ENCODE data around the gene NXPH4. TPM values are rescaled to one million over a fixed set of nuclear protein-coding genes. Genes with fewer than 3 reads are reported as not detected.

The NXPH4 gene
- total RNA-seq, 1 experiment from 2014 or later: 20.0 TPM

DNA sequence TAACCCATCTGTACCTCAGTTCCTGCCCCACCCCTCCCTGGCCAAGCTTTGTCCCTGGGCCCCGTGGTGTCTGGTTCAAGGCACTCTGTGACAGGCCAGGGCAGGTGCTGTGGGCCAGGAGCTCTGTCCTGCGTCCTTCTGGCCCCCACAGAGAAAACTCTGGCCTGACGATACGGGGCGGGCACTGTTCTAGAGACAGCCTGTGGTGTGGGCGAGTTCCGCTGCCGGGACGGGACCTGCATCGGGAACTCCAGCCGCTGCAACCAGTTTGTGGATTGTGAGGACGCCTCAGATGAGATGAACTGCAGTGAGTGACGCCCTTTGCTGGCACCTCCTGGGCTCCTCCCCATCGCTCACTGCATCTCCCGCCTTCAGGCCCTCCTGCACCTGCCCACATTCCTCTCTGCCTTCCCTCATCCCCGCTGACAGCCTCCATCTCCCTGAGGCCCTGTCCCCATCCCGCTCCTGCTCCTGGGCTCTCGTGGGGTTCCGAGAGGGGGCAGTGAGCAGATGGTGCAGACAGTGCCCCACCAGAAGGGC lies 22.8 kb upstream of the NXPH4 start (continued):
- TF ChIP-seq, protein P1, sequence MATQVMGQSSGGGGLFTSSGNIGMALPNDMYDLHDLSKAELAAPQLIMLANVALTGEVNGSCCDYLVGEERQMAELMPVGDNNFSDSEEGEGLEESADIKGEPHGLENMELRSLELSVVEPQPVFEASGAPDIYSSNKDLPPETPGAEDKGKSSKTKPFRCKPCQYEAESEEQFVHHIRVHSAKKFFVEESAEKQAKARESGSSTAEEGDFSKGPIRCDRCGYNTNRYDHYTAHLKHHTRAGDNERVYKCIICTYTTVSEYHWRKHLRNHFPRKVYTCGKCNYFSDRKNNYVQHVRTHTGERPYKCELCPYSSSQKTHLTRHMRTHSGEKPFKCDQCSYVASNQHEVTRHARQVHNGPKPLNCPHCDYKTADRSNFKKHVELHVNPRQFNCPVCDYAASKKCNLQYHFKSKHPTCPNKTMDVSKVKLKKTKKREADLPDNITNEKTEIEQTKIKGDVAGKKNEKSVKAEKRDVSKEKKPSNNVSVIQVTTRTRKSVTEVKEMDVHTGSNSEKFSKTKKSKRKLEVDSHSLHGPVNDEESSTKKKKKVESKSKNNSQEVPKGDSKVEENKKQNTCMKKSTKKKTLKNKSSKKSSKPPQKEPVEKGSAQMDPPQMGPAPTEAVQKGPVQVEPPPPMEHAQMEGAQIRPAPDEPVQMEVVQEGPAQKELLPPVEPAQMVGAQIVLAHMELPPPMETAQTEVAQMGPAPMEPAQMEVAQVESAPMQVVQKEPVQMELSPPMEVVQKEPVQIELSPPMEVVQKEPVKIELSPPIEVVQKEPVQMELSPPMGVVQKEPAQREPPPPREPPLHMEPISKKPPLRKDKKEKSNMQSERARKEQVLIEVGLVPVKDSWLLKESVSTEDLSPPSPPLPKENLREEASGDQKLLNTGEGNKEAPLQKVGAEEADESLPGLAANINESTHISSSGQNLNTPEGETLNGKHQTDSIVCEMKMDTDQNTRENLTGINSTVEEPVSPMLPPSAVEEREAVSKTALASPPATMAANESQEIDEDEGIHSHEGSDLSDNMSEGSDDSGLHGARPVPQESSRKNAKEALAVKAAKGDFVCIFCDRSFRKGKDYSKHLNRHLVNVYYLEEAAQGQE (IDR thresholded peaks at IDR 0.05; ENCODE audit: low read depth): no peak
- TF ChIP-seq POLR2AphosphoS5 (IDR thresholded peaks at IDR 0.05; ENCODE audit: low read depth, low read length): no peak
- no peak for TF ChIP-seq CBX3 (IDR thresholded peaks at IDR 0.05; ENCODE audit: low read depth)
- no peak for TF ChIP-seq ZNF274 (IDR thresholded peaks at IDR 0.05; ENCODE audit: low read depth, low read length)
- no peak for TF ChIP-seq ZFX (IDR thresholded peaks at IDR 0.05)
- TF ChIP-seq, protein P2, sequence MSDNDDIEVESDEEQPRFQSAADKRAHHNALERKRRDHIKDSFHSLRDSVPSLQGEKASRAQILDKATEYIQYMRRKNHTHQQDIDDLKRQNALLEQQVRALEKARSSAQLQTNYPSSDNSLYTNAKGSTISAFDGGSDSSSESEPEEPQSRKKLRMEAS (IDR thresholded peaks at IDR 0.05): no peak
- no peak for TF ChIP-seq RAD21 (IDR thresholded peaks at IDR 0.05; ENCODE audit: low read depth)
- no peak for TF ChIP-seq FOSL1 (IDR thresholded peaks at IDR 0.05; ENCODE audit: low read depth)
- no peak for TF ChIP-seq POLR2A (IDR thresholded peaks at IDR 0.05; ENCODE audit: borderline replicate concordance, extremely low read depth, insufficient read depth, insufficient read length)
- TF ChIP-seq EGR1 (IDR thresholded peaks at IDR 0.05; ENCODE audit: low read depth): no peak
- TF ChIP-seq EZH2 (IDR thresholded peaks at IDR 0.05): no peak

GRCh38 chr12:57194253-57194652 lies 22.3 kb upstream of the NXPH4 start:
- DNase-seq (ENCODE audit: low read depth, low spot score) (no peak), ATAC-seq (no peak)
- Histone ChIP-seq H3K4me2 (ENCODE audit: low read length) (no peak overlapping the region), H3K36me3 (ENCODE audit: control insufficient read depth in 1 of 2, insufficient read depth in 2 of 2, low read length in 2 of 2) (peaks cover 0 to 3% of the 10 kb centered on the region in 2 experiments; a peak in 2 of 4 replicates), H3K9me3 (ENCODE audit: control insufficient read depth in 1 of 2, insufficient read depth in 1 of 2, low read depth in 1 of 2, low read length in 2 of 2) (no peaks in the 10 kb centered on the region), H3K79me2 (ENCODE audit: insufficient read depth, low read length) (no peaks in the 10 kb centered on the region), H3K9me2 (ENCODE audit: insufficient read depth) (no peaks in the 10 kb centered on the region), H3K4me3 (replicated peaks in 1 of 2; ENCODE audit: low read depth in 1 of 2, low read length in 2 of 2) (no peak overlapping the region), H3K4me1 (ENCODE audit: control insufficient read depth in 1 of 2, insufficient read depth in 2 of 2, low read length in 2 of 2) (no peaks in the 10 kb centered on the region), H2AFZ (ENCODE audit: low read depth, low read length, poor library complexity, severe bottlenecking) (no peak overlapping the region), H3K27ac (ENCODE audit: low read depth, low read length) (no peak overlapping the region), H3K27me3 (ENCODE audit: insufficient read depth, low read length) (no peaks in the 10 kb centered on the region), H3K9ac (ENCODE audit: low read length) (no peak overlapping the region), H4K20me1 (ENCODE audit: insufficient read depth) (no peaks in the 10 kb centered on the region)
- BruUV-seq (replicated peaks): no TSS peak
- TF ChIP-seq, protein P1 (IDR thresholded peaks at IDR 0.05; ENCODE audit: low read depth): no peak
- TF ChIP-seq RAD21 (IDR thresholded peaks at IDR 0.05; ENCODE audit: low read depth) (no peak), EZH2 (IDR thresholded peaks at IDR 0.05) (no peak), POLR2AphosphoS5 (IDR thresholded peaks at IDR 0.05; ENCODE audit: low read depth, low read length) (no peak), EZH2phosphoT487 (IDR thresholded peaks at IDR 0.05; ENCODE audit: borderline replicate concordance) (no peak), YY1 (IDR thresholded peaks at IDR 0.05; ENCODE audit: extremely low read depth, insufficient replicate concordance, low read depth, low read length) (no peak), TCF7L2 (IDR thresholded peaks at IDR 0.05; ENCODE audit: borderline replicate concordance, extremely low read depth, insufficient read depth, insufficient read length) (no peak), SIN3A (IDR thresholded peaks at IDR 0.05; ENCODE audit: low read depth) (no peak)
- TF ChIP-seq, protein P3, sequence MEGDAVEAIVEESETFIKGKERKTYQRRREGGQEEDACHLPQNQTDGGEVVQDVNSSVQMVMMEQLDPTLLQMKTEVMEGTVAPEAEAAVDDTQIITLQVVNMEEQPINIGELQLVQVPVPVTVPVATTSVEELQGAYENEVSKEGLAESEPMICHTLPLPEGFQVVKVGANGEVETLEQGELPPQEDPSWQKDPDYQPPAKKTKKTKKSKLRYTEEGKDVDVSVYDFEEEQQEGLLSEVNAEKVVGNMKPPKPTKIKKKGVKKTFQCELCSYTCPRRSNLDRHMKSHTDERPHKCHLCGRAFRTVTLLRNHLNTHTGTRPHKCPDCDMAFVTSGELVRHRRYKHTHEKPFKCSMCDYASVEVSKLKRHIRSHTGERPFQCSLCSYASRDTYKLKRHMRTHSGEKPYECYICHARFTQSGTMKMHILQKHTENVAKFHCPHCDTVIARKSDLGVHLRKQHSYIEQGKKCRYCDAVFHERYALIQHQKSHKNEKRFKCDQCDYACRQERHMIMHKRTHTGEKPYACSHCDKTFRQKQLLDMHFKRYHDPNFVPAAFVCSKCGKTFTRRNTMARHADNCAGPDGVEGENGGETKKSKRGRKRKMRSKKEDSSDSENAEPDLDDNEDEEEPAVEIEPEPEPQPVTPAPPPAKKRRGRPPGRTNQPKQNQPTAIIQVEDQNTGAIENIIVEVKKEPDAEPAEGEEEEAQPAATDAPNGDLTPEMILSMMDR (IDR thresholded peaks at IDR 0.05 in 2 of 3, conservative IDR thresholded peaks at IDR 0.05 in 1 of 3; ENCODE audit: borderline replicate concordance in 1 of 3, insufficient read depth in 1 of 3, low read depth in 2 of 3, low read length in 2 of 3): no peak
- ChIA-PET RAD21 (ENCODE audit: low non-redundant PET in 1 of 2, low total read pairs in 2 of 2, uncharacterized antibody in 2 of 2, unreplicated experiment in 2 of 2) (interaction anchor here in 1 of 2 experiments (0.7 kb wide), 1 partner anchor 35 kb away, joined by 3 read pairs; no protein-coding TSS in a partner anchor), POLR2A (no interaction called here), CTCF (no interaction called here)
- intact Hi-C loops (cut with micrococcal nuclease): no loop called here

Measured in HCT116 (cell line).